ENCODE data around the gene ZNF599.

- no peak for TF ChIP-seq CTCF (IDR thresholded peaks at IDR 0.05 in 8 of 11, conservative IDR thresholded peaks at IDR 0.05 in 3 of 11)
- TF ChIP-seq POLR2A (IDR thresholded peaks at IDR 0.05), result no peak
These were observed 38.4 kb downstream of the ZNF599 start for GRCh38 chr19:34734537-34735103.
